GM18499 (cell line): ENCODE measurements around the gene HMHB1.

Source experiments
- ATAC-seq: cut with Tn5 transposase; IDR thresholded peaks from one replicate; pipeline ENCODE4 v1.9.1; 2021; ENCODE audit warnings: moderate number of reproducible peaks; ENCODE audit not compliant: insufficient read depth, unreplicated experiment

The HMHB1 gene

DNA sequence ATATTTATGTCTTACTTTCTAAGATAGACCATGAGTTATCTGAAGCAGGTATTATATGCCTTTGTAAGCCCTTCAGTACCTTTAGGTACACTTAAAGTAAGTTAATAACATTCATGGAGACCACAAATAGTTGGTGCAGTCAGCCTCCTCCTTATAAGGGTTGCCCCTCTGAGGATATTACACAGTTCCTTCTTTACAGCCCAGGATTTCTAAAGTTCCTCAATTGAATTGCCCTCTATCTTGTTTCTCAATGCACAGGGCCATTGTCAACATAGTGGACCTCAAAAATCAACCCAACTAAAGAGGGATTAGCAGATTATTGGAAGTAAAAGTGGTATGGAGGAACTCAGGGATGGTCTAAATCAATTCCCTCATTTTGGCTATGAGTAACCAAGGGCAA, 50.3 kb downstream of the HMHB1 start:
- no peak for ATAC-seq

DNA sequence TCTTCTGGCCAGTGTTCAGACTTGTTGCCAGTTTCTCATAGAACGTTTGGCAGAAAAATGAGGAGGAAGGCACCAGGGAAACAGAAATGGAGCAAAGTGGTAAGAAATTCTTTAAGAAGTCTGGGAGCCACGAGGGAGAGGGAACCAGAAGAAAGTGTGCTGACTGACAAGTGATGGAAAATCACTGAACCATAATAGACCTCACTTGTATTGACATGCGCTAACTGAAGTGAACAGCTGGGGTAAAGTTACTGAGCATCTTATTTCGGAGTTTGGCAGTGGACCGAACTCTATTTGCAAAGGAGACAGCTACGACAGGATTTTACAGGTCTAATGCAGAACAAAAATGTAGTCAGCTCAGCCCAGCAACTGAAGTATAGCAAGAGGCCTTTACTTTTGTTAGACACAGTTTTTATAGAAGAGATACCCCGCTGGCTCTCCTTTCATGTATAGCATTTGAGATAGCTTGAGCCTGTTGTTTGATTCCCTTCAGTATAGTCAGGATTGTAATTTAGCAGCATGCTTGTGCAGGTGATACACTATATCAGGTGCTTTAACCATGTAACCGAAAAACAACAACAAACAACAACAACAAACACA, 53.6 kb downstream of the HMHB1 start:
- ATAC-seq = no peak
